LNCaP clone FGC (cell line): ENCODE data around the gene DMRT2.

Experiments
- DNase-seq: peaks from one replicate; pipeline ENCODE4 v3.0.0-alpha.2; 2011; ENCODE audit warnings: low read depth
- H3K4me3 ChIP-seq: 2 replicates; pipeline ENCODE4 v1.5.1; 2011; ENCODE audit warnings: mild to moderate bottlenecking, low read depth, low read length, control low read depth
- TF ChIP-seq, protein P1 (sequence below): IDR thresholded peaks from 2 replicates; pipeline ENCODE4 v1.5.1; 2012; ENCODE audit warnings: mild to moderate bottlenecking; ENCODE audit not compliant: control insufficient read depth, insufficient read depth; ENCODE audit errors: extremely low read depth

DMRT2 gene

DNA sequence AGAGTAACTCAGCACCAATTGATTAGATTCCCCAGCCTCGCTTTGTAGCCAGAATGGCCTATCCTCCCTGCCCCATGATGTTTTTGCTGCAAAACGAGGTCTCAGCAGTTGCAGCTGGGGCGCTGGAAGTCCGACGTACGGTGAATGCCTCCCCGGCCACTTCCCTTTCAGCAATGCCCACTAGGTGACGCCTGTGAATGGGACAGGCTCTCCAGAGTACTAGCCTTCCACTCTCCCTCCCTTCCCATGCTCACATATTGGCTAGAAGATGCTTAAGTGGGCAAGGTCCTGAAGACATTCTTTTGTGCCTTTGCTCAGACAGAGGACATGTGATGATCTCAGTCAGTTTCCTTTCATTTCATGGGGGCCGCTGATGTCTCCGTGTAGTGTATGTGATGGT lies 50.8 kb downstream of the DMRT2 start:
- DNase-seq: peak; percentile 7
- H3K4me3 ChIP-seq: no peak overlapping the region
- TF ChIP-seq, protein P1, sequence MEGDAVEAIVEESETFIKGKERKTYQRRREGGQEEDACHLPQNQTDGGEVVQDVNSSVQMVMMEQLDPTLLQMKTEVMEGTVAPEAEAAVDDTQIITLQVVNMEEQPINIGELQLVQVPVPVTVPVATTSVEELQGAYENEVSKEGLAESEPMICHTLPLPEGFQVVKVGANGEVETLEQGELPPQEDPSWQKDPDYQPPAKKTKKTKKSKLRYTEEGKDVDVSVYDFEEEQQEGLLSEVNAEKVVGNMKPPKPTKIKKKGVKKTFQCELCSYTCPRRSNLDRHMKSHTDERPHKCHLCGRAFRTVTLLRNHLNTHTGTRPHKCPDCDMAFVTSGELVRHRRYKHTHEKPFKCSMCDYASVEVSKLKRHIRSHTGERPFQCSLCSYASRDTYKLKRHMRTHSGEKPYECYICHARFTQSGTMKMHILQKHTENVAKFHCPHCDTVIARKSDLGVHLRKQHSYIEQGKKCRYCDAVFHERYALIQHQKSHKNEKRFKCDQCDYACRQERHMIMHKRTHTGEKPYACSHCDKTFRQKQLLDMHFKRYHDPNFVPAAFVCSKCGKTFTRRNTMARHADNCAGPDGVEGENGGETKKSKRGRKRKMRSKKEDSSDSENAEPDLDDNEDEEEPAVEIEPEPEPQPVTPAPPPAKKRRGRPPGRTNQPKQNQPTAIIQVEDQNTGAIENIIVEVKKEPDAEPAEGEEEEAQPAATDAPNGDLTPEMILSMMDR: peak; percentile 78

DNA sequence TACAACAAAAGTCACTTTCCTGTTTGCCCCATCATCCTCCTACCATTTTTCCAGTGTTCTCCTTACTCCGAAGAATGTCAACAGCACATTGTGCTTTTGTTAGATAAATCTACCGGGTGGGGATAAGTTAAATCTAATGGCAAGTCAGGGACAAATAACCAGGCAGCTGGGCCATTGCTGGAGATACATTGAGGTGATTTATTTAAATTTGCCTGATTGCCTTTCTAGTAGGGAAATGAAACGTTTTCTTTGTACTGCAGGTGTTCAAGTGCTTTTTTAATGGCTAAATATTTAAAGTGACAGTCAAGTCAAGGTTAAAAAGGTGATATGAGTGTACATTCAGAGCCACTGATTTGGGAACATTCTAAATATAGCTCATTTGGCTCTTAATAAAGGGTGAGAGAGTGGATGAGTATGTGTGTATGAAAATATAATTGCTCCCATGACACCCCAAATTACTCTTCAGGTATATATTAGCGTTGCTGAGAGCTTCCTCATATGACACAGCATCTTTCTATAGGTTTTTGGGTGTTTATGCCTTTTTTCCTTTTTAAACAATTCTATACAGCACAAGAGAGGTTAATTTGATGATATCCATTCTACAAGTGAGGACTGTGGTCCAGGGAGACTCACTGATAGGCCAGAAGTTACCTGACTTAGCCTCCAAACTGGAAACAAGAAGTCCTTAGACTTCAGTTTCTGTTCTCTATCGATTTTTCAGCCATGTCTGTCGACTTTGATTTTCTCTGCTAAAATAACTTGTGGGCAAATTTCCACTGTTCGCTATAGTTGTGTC lies 51.9 kb downstream of the DMRT2 start:
- DNase-seq: no peak
- TF ChIP-seq, protein P1: no peak
- H3K4me3 ChIP-seq: no peak overlapping the region

DNA sequence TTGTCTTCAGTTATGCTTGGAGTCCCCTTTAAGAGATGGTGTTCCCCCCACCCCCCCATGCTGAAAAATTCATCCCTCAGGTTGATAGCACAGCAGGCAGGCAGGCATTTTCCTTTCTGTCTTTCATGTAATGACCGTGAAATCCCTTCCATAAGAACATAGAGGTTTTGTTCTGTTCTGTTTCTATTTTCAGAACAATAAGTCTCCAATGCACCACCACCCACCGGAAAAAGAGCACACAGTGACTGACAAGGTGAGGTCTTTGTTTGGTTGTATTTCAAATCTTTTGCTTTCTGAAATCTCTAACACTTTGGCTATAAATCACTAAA lies 52.4 kb downstream of the DMRT2 start:
- TF ChIP-seq, protein P1: no peak
- no peak overlapping the region for H3K4me3 ChIP-seq
- no peak for DNase-seq
